Activated CD8-positive, alpha-beta T cell treated with anti-CD3 and anti-CD28 coated beads for 36 hours (primary cell): ENCODE results near the gene POGLUT2. TPM values are rescaled to one million over a fixed set of nuclear protein-coding genes. Genes with fewer than 3 reads are reported as not detected.

Experiments used
- ATAC-seq: fragments of 200-7000 bp; cut with Tn5 transposase; one replicate; pipeline ENCODE4 v1.10.0; 2021; ENCODE audit warnings: mild to moderate bottlenecking, moderate library complexity
- CTCF ChIA-PET: fragments of 350-600 bp; sonication (Branson Sonifier 250); formaldehyde crosslinking; loops from one replicate; lab custom pipeline; 2021; ENCODE audit warnings: antibody characterized with exemption; lab: Charles Lee
- POLR2A ChIA-PET: fragments of 350-600 bp; sonication (Branson Sonifier 250); formaldehyde crosslinking; loops from one replicate; lab custom pipeline; 2021; ENCODE audit warnings: antibody characterized with exemption; lab: Charles Lee
- DNase-seq: peaks from one replicate; pipeline ENCODE4 v3.0.0-alpha.2; 2020
- H3K27ac Mint-ChIP-seq: one replicate; pipeline ENCODE4 v1.8.0; 2021; ENCODE audit warnings: mild to moderate bottlenecking, mixed read lengths
- H3K27me3 Mint-ChIP-seq: one replicate; pipeline ENCODE4 v1.8.0; 2021; ENCODE audit warnings: mixed read lengths
- H3K36me3 Mint-ChIP-seq: one replicate; pipeline ENCODE4 v1.8.0; 2021; ENCODE audit warnings: low read depth, mixed read lengths
- H3K4me1 Mint-ChIP-seq: one replicate; pipeline ENCODE4 v1.8.0; 2021; ENCODE audit warnings: low read depth, mixed read lengths
- H3K4me3 Mint-ChIP-seq: one replicate; pipeline ENCODE4 v1.8.0; 2021; ENCODE audit warnings: mild to moderate bottlenecking, moderate library complexity, mixed read lengths
- H3K9me3 Mint-ChIP-seq: one replicate; pipeline ENCODE4 v1.8.0; 2021; ENCODE audit warnings: mixed read lengths
- intact Hi-C: fragments of 100-400 bp; cut with micrococcal nuclease; formaldehyde crosslinking; loops from one replicate; pipeline ENCODE4 v1.10.0; 2022
- total RNA-seq, 2 experiments: library from RNA; stranded (reverse); gene quantifications; one replicate each; pipeline ENCODE4 v1.2.3, GENCODE V29; 2021
- TF ChIP-seq, protein P1 (sequence below): fragments of 200-600 bp; IDR thresholded peaks from one replicate; pipeline ENCODE4 v1.8.0; 2022; ENCODE audit warnings: antibody characterized with exemption, mild to moderate bottlenecking

The POGLUT2 gene
- total RNA-seq, 2 experiments from 2014 or later, result 3.4 to 4.2 TPM

DNA sequence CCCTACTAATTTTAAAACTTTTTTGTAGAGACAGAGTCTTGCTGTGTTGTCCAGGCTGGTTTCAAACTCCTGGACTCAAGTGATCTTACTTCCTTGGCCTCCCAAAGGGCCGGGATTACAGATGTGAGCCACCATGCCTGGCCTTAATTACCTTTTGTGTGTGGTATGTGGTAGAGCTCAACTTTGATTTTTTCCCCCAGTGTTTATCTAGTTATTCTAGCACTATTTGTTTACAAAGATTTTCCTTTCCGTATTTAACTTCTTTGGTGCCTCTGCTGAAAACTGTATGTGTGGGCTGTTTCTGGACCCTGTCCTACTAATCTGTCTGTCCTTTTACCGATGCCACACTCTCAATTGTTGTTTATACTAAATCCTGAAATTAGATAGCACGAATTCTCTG, 37.7 kb upstream of the POGLUT2 start:
- CTCF ChIA-PET, result no interaction called here
- POLR2A ChIA-PET, result interaction anchor here (0.6 to 2.4 kb wide), 2 partner anchors 9 to 28 kb away, joined by 3 to 13 read pairs; partner anchors contain the start of gene ERCC5
- no peak for ATAC-seq

DNA sequence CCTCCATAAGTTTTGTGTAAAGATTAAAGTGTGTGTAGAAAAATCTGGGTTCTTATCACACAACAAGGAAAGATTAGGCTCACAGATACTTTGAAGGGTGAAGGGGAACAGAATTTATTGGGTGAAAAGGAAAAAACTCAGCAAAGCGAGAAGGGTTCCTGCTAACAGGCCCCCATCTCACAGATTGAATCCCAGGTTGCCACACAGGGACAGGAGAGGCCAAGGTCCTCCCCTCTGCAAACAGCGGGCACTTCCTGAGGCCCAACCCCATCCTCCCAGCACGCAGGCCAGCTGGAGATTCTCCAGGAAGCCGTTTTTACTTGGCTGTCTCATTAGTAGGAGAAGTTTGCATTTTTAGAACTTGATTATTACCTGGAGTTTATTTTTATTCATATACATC, 31.9 kb upstream of the POGLUT2 start:
- no peak overlapping the region for H3K27ac Mint-ChIP-seq
- ChIA-PET POLR2A (no interaction called here), CTCF (no interaction called here)
- DNase-seq, result no peak
- intact Hi-C loops, result no loop called here
- no peak overlapping the region for H3K4me3 Mint-ChIP-seq
- no peaks in the 10 kb centered on the region for H3K9me3 Mint-ChIP-seq
- no peaks in the 10 kb centered on the region for H3K4me1 Mint-ChIP-seq
- H3K27me3 Mint-ChIP-seq, result no peaks in the 10 kb centered on the region
- no peak for ATAC-seq
- peaks cover 9% of the 10 kb centered on the region for H3K36me3 Mint-ChIP-seq
- TF ChIP-seq, protein P1, sequence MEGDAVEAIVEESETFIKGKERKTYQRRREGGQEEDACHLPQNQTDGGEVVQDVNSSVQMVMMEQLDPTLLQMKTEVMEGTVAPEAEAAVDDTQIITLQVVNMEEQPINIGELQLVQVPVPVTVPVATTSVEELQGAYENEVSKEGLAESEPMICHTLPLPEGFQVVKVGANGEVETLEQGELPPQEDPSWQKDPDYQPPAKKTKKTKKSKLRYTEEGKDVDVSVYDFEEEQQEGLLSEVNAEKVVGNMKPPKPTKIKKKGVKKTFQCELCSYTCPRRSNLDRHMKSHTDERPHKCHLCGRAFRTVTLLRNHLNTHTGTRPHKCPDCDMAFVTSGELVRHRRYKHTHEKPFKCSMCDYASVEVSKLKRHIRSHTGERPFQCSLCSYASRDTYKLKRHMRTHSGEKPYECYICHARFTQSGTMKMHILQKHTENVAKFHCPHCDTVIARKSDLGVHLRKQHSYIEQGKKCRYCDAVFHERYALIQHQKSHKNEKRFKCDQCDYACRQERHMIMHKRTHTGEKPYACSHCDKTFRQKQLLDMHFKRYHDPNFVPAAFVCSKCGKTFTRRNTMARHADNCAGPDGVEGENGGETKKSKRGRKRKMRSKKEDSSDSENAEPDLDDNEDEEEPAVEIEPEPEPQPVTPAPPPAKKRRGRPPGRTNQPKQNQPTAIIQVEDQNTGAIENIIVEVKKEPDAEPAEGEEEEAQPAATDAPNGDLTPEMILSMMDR, result no peak

More for the DNA sequence above, 37.7 kb upstream of the POGLUT2 start:
- no peak overlapping the region for H3K27ac Mint-ChIP-seq
- H3K4me1 Mint-ChIP-seq, result no peaks in the 10 kb centered on the region
- no peak for DNase-seq
- H3K27me3 Mint-ChIP-seq, result no peaks in the 10 kb centered on the region
- peaks cover 12% of the 10 kb centered on the region for H3K36me3 Mint-ChIP-seq
- TF ChIP-seq, protein P1, result no peak
- H3K9me3 Mint-ChIP-seq, result no peaks in the 10 kb centered on the region
- intact Hi-C loops, result no loop called here
- H3K4me3 Mint-ChIP-seq, result no peak overlapping the region

DNA sequence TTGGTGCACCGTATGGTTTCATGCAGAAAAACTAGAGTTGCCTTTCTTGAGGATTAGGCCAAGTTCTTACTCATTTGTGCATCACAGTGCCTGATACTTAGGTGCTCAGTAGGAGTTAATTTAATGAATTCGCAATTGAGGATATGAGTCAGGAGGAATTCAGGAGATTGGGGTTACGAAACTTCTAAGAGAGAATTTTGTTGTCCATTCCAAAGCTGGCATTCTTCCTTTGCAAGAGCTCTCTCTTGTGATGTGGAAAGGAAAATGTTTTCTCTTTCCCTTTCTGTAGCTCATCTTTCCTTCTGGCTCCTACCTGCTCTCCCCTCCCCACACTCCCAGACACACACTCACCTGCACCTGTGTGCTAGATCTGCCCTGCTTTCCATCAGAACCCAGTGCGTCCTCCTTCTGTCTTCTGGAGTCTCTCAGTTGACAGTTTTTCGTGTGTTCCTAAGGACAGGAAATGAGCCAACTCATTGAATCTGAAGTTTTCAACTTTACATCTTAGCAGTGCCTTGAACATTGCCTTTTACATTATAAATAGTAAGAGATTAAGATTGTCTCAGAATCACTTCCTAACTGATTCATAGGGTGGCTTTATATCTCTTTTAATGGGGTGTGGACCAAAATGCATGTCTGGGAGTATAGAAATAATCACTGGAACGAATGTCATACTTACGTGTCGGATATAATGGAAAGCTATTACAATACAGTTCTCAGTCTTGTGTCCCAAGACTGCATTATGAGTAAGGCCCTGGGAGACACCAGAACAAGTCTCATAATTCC, 27.3 kb upstream of the POGLUT2 start:
- DNase-seq, result no peak
- intact Hi-C loops, result no loop called here
- Mint-ChIP-seq H3K27ac (no peak overlapping the region), H3K36me3 (peaks cover 24% of the 10 kb centered on the region), H3K4me1 (no peaks in the 10 kb centered on the region), H3K4me3 (no peak overlapping the region), H3K9me3 (no peaks in the 10 kb centered on the region), H3K27me3 (no peaks in the 10 kb centered on the region)
- TF ChIP-seq, protein P1, result no peak
- ChIA-PET POLR2A (no interaction called here), CTCF (no interaction called here)
- no peak for ATAC-seq

DNA sequence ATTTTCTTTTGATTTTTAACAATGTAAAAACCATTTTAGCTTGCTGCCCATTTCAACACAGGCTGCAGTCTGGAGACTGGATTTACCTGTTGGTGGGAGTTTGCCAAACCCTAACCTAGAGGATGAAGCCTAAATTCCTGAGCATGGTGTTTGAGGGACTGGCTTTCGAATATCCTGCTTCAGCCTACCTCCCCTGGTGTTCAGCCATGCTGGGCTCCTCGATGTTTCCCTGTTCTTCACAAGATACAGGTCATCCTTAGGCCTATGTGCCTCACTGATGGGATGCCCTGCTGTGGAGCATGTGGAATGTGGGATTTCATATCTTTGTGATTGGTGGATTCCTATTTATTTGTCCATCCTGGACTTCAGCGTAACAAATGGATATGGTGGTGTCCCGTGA, 26.6 kb upstream of the POGLUT2 start:
- Mint-ChIP-seq H3K9me3 (no peaks in the 10 kb centered on the region), H3K4me3 (no peak overlapping the region), H3K27me3 (no peaks in the 10 kb centered on the region), H3K27ac (no peak overlapping the region), H3K36me3 (peaks cover 24% of the 10 kb centered on the region), H3K4me1 (no peaks in the 10 kb centered on the region)
- POLR2A ChIA-PET, result no interaction called here
- intact Hi-C loops, result no loop called here
- DNase-seq, result no peak
- ATAC-seq, result no peak
- CTCF ChIA-PET, result no interaction called here
- TF ChIP-seq, protein P1, result no peak

DNA sequence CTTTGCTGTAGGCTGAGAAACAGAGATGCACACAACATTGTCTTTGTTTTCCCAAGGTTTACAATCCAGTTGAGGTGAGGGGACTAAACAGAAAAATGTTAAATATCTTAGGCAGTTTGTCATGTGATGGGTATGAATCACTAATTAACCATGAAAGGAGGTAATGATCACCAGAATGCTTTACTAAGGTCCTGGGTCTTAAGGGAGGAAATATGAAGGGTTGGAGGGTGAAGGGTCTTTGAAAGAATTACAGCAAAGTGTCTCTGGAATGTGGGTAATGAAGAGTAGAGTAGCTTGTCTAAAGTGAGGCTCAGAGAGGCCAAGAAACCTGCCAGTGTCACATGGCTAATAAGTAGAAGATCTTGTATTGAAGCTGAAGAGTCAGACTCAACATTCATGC, 19.1 kb upstream of the POGLUT2 start:
- peaks cover 30% of the 10 kb centered on the region for H3K36me3 Mint-ChIP-seq
- POLR2A ChIA-PET, result no interaction called here
- no peaks in the 10 kb centered on the region for H3K9me3 Mint-ChIP-seq
- H3K4me1 Mint-ChIP-seq, result peaks cover 13% of the 10 kb centered on the region
- DNase-seq, result no peak
- no peak for ATAC-seq
- CTCF ChIA-PET, result no interaction called here
- no peaks in the 10 kb centered on the region for H3K27me3 Mint-ChIP-seq
- H3K27ac Mint-ChIP-seq, result no peak overlapping the region
- intact Hi-C loops, result no loop called here
- no peak overlapping the region for H3K4me3 Mint-ChIP-seq
- TF ChIP-seq, protein P1, result no peak
